KOPT-K1 (cell line): ENCODE results near the gene ADCY10.
"Not testable (repeated sequence)": the region's sequence is repeated elsewhere in the genome, so short reads cannot be mapped to it uniquely, and the experiment has no call there.

Experiments
- H3K27ac ChIP-seq: fragments of 200-600 bp; sonication (generic); 2 replicates; pipeline ENCODE4 v1.5.1; 2016; ENCODE audit warnings: antibody characterized with exemption, mild to moderate bottlenecking, low read depth, low read length; ENCODE audit not compliant: poor library complexity, severe bottlenecking
- H3K36me3 ChIP-seq: fragments of 200-600 bp; sonication (generic); 2 replicates; pipeline ENCODE4 v1.5.1; 2017; ENCODE audit warnings: antibody characterized with exemption, mild to moderate bottlenecking, low read length, moderate library complexity; ENCODE audit not compliant: insufficient read depth
- H3K9me3 ChIP-seq: fragments of 200-600 bp; sonication (generic); 2 replicates; pipeline ENCODE4 v1.5.1; 2017; ENCODE audit warnings: antibody characterized with exemption, low read length, mild to moderate bottlenecking; ENCODE audit not compliant: insufficient read depth, poor library complexity, severe bottlenecking

ADCY10 gene

DNA sequence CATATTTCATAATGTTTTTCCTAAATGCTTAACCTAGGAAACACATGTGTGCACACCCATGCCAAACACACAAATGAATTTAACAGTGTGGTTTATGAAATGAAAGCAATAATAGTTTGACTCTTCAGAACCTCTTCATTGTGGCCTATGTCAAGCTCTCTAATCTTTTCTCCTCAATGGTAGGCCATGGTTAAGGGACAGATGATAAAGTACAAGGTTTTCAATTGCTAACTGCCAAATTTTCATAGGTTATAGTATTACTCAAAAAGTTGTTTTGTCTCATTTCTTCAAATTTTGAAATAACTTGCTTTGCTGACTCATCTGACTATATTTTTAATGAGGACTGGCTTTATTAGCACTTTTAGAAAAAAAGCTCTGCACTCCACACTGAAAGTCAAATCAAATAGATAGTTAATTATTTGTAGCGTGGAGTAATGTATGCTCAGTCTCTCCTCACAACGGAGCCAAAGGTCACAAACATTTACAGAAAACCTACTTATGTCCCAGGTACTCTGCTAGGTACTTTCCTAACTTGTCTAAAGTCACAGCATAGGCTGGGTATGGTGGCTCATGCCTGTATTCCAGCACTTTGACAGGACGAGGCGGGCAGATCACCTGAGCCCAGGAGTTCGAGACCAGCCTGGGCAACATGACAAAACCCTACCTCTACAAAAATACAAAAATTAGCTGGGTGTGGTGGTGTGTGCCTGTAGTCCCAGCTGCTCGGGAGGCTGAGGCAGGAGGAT is 3.0 kb upstream of the ADCY10 start:
- peaks cover 43% of the 10 kb centered on the region for H3K36me3 ChIP-seq
- H3K27ac ChIP-seq: no peak overlapping the region
- no peaks in the 10 kb centered on the region for H3K9me3 ChIP-seq

- Histone ChIP-seq H3K27ac (no peak overlapping the region), H3K9me3 (peaks cover under 1% of the 10 kb centered on the region), H3K36me3 (peaks cover 43% of the 10 kb centered on the region)
Observed at GRCh38 chr1:167915569-167915968, 1.6 kb upstream of the ADCY10 start.

DNA sequence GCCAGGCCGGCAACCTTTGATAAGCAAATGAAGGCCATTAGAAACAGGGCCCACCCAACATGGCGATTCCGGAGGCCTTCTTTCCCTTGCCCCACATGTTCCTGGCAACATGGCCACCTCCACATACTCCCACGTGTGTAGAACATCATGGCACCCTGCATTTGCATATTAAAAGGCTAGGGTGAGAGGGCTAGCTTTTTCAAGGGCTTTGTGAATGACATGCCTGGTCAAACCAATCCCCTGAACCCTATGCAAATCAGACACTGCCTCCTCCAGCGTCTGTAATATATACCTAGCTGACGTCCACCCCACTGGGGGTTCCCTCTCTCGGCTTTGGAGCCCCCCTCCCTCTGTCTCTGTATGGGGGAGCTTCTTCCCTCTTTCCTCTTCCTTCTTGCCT is 1.6 kb downstream of the ADCY10 start:
- H3K9me3 ChIP-seq: peaks cover 20% of the 10 kb centered on the region
- peaks cover 29% of the 10 kb centered on the region for H3K36me3 ChIP-seq
- H3K27ac ChIP-seq: no peak overlapping the region

DNA sequence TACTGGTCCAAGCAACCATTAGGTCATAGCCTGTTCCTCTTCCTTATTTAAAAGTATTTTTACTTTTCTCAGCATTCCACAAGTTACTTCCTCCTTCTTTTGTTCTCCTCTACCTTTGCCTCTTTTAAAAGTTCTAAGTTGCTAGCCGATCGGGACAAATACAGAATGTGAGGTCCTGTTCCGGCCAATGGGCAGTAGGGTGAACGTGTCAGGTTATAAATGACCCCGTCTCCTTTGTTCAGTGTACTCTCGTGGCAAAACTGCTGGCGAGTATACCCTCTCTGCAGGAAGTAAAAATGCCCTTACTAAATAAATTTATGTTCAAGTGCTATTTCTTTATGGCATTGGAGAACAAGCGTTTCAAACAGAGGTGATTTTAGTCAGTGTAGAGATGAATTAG is 2.5 kb downstream of the ADCY10 start:
- Histone ChIP-seq H3K27ac (no peak overlapping the region), H3K9me3 (peaks cover 20% of the 10 kb centered on the region), H3K36me3 (peaks cover 20% of the 10 kb centered on the region)

DNA sequence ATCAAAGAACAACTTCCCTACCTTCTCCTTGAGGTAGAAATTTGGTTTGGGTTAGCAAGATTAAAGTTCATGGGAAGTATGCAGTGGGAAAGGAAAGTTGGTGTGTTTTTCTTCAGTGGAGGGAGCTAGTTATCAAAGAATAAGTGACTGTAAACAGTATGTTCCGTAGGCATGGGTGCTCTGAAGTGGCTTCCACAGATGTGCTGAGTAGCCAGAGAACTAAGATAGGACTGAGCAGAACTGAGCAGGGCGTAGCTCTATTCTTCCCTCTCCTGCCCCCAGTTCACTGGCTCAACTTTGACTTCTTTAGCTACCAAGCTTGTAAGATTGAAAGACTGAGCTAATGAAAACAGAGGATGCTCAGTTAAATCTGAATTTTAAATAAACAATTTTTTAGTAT is 3.4 kb downstream of the ADCY10 start:
- H3K27ac ChIP-seq: no peak overlapping the region
- H3K9me3 ChIP-seq: peaks cover 20% of the 10 kb centered on the region
- peaks cover 11% of the 10 kb centered on the region; the same call in 1 of the 2 replicates for H3K36me3 ChIP-seq

- peaks cover 20% of the 10 kb centered on the region for H3K9me3 ChIP-seq
- peaks cover 8% of the 10 kb centered on the region; the same call in 1 of the 2 replicates for H3K36me3 ChIP-seq
- no peak overlapping the region for H3K27ac ChIP-seq
Observed at GRCh38 chr1:167909691-167910180, 4.2 kb downstream of the ADCY10 start.

- peaks cover 20% of the 10 kb centered on the region for H3K9me3 ChIP-seq
- H3K36me3 ChIP-seq: no peaks in the 10 kb centered on the region
- no peak overlapping the region for H3K27ac ChIP-seq
Observed at GRCh38 chr1:167905671-167906070, 8.3 kb downstream of the ADCY10 start.

- H3K9me3 ChIP-seq: peaks cover 15% of the 10 kb centered on the region
- no peak overlapping the region for H3K27ac ChIP-seq
- no peaks in the 10 kb centered on the region for H3K36me3 ChIP-seq
Observed at GRCh38 chr1:167905182-167905581, 8.8 kb downstream of the ADCY10 start.

DNA sequence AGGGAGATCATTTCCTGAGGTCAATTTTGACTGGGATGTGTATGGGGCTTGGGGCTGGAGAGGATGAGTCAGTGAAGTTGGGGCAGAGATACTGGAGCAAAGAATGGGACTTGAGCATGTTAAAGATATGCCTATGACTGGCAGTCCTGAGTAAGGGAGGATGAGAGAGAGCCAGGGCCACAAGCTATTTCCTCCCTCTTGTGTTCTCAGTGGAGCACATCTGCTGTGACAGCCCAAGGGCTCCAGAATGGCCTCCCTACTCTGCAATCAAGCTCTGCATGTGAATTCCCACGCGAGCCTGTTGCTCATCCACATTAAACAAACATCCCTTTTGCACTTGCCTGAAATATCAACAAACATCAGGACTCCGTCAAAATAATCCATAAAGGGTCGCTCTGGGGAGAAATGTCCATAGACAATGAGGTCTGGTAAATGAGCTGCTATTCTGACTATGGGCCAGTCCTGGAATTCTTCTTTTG is 9.2 kb downstream of the ADCY10 start:
- H3K36me3 ChIP-seq: no peaks in the 10 kb centered on the region
- no peak overlapping the region for H3K27ac ChIP-seq
- peaks cover 10% of the 10 kb centered on the region for H3K9me3 ChIP-seq

DNA sequence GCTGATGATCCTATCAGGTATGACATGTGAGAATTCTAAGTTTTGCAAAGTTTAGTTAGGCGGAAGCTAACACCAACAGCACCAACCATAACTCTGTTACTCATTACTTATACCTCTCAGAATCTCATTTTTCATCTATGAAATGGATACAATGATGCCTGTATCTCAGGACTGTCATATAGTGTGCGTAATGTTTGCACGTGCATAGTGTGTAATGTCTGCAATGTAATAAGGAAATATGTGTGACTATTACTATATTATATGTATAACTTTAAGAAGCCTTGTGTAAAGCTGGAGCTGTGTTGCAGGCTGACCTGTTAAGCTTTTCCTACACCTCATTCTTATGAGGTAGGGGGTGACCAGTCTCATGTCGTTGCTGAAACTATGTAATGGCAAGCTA is 13.0 kb downstream of the ADCY10 start:
- Histone ChIP-seq H3K9me3 (no peaks in the 10 kb centered on the region), H3K36me3 (no peaks in the 10 kb centered on the region), H3K27ac (no peak overlapping the region)

GRCh38 chr1:167899253-167899681 is 14.7 kb downstream of the ADCY10 start:
- Histone ChIP-seq H3K36me3 (no peaks in the 10 kb centered on the region), H3K9me3 (no peaks in the 10 kb centered on the region), H3K27ac (no peak overlapping the region)

GRCh38 chr1:167898578-167899222 is 15.2 kb downstream of the ADCY10 start:
- Histone ChIP-seq H3K9me3 (no peaks in the 10 kb centered on the region), H3K27ac (no peak overlapping the region), H3K36me3 (no peaks in the 10 kb centered on the region)

DNA sequence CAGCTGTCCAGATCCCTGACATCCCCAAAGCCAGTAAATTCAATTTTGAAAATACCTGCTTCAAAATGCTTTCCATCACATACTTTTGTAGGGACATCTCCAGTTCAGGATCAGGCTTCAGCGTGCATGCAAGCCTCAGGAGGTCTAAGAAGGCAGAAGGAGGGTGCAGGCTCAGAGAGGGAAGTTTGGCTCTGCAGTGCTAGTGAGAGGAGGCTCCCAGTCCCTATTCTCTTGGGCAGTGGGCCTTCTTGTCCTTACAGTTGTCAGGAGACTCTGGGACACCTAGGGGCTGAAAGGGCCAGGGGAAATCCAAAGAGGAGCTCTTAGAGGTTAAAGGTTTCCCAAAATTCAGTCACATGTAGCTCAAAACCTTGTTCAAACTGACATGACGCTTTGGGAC is 20.1 kb downstream of the ADCY10 start:
- Histone ChIP-seq H3K9me3 (no peaks in the 10 kb centered on the region), H3K36me3 (no peaks in the 10 kb centered on the region), H3K27ac (no peak overlapping the region)

DNA sequence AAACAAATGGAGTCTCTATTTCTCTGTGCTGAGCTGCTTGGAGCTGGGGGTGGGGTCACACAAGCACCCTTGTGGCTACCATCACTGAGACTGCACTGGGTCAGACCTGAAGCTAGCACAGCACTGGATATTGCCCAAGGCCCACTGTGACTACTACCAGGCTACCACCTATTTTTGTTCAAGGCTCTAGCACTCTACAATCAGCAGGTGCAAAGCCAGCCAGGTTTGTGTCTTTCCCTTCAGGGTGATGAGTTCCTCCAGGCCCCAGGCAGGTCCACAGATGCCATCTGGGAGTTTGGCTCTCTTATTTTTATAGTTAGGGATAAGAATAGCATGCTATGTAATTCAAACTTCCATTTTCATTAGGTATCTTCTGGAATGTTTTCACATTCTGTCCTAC is 23.5 kb downstream of the ADCY10 start:
- Histone ChIP-seq H3K36me3 (no peaks in the 10 kb centered on the region), H3K9me3 (no peaks in the 10 kb centered on the region), H3K27ac (no peak overlapping the region)

DNA sequence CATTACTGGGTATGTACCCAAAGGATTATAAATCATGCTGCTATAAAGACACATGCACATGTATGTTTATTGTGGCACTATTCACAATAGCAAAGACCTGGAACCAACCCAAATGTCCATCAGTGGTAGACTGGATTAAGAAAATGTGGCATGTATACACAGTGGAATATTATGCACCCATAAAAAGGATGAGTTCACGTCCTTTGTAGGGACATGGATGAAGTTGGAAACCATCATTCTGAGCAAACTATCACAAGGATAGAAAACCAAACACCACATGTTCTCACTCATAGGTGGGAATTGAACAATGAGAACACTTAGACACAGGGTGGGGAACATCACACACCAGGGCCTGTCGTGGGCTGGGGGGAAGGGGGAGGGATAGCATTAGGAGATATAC is 26.7 kb downstream of the ADCY10 start:
- not testable (repeated sequence) for H3K27ac ChIP-seq, H3K36me3 ChIP-seq, H3K9me3 ChIP-seq

GRCh38 chr1:167882376-167882775 is 31.6 kb downstream of the ADCY10 start:
- Histone ChIP-seq H3K36me3 (no peaks in the 10 kb centered on the region), H3K9me3 (no peaks in the 10 kb centered on the region), H3K27ac (no peak overlapping the region)
